Mesenchymal stem cell (in vitro differentiated cells and primary cell): ENCODE measurements around the gene JSRP1. TPM values are rescaled to one million over a fixed set of nuclear protein-coding genes. Genes with fewer than 3 reads are reported as not detected.

Source experiments
- DNase-seq: peaks from one replicate; pipeline ENCODE4 v3.0.0-alpha.2; 2013
- H2AFZ ChIP-seq: one replicate; pipeline ENCODE4 v1.6.1; 2013; ENCODE audit warnings: low read depth, mild to moderate bottlenecking, control low read depth, inconsistent platforms, low read length, moderate library complexity
- H2AK5ac ChIP-seq: 2 replicates; pipeline ENCODE4 v1.6.1; 2013; ENCODE audit warnings: low read length, moderate library complexity, mild to moderate bottlenecking, inconsistent platforms; ENCODE audit not compliant: severe bottlenecking
- H2BK120ac ChIP-seq: one replicate; pipeline ENCODE4 v1.6.1; 2013; ENCODE audit warnings: low read depth, mild to moderate bottlenecking, inconsistent platforms, low read length, moderate library complexity
- H2BK12ac ChIP-seq, 2 experiments: one replicate each; pipeline ENCODE4 v1.6.1; 2013; ENCODE audit warnings: inconsistent platforms in 2 of 2, low read length in 2 of 2, mild to moderate bottlenecking in 2 of 2, moderate library complexity in 2 of 2, control low read depth in 1 of 2
- H2BK15ac ChIP-seq: one replicate; pipeline ENCODE4 v1.6.1; 2013; ENCODE audit warnings: mild to moderate bottlenecking, low read depth, inconsistent platforms; ENCODE audit not compliant: poor library complexity, severe bottlenecking
- H2BK5ac ChIP-seq: 2 replicates; pipeline ENCODE4 v1.6.1; 2013; ENCODE audit warnings: low read depth, mild to moderate bottlenecking, low read length, control low read depth, inconsistent platforms; ENCODE audit not compliant: poor library complexity, severe bottlenecking
- H3K14ac ChIP-seq, 2 experiments: one replicate each; pipeline ENCODE4 v1.6.1; 2013; ENCODE audit warnings: inconsistent platforms in 2 of 2, low read length in 2 of 2, control low read depth in 1 of 2, mild to moderate bottlenecking in 1 of 2, moderate library complexity in 1 of 2
- H3K18ac ChIP-seq, 2 experiments: one replicate each; pipeline ENCODE4 v1.6.1; 2013; ENCODE audit warnings: inconsistent platforms in 2 of 2, low read length in 2 of 2, control low read depth in 1 of 2, low read depth in 1 of 2, mild to moderate bottlenecking in 1 of 2
- H3K23ac ChIP-seq, 2 experiments: one replicate each; pipeline ENCODE4 v1.6.1; 2013; ENCODE audit warnings: inconsistent platforms in 2 of 2, low read length in 2 of 2, mild to moderate bottlenecking in 2 of 2, moderate library complexity in 2 of 2, control low read depth in 1 of 2
- H3K27ac ChIP-seq: 2 replicates; pipeline ENCODE4 v1.5.1; 2013; ENCODE audit warnings: mild to moderate bottlenecking, moderate library complexity, low read length, control low read depth, inconsistent platforms; ENCODE audit not compliant: poor library complexity, severe bottlenecking
- H3K27me3 ChIP-seq, 2 experiments: 2 replicates each; pipeline versions ENCODE4 v1.6.1 to v1.7.0; 2013; ENCODE audit warnings: low read length in 2 of 2, mild to moderate bottlenecking in 2 of 2, moderate library complexity in 2 of 2, control low read depth in 1 of 2, inconsistent platforms in 1 of 2; ENCODE audit not compliant: control insufficient read depth in 1 of 2, insufficient read depth in 1 of 2
- H3K36me3 ChIP-seq, 2 experiments: 2 replicates each; pipeline versions ENCODE4 v1.6.1 to v1.7.0; 2013; ENCODE audit warnings: low read length in 2 of 2, control low read depth in 1 of 2, inconsistent platforms in 1 of 2, low read depth in 1 of 2, mild to moderate bottlenecking in 1 of 2; ENCODE audit not compliant: insufficient read depth in 2 of 2, control insufficient read depth in 1 of 2
- H3K4ac ChIP-seq, 2 experiments: one replicate each; pipeline ENCODE4 v1.6.1; 2013; ENCODE audit warnings: inconsistent platforms in 2 of 2, low read length in 2 of 2, mild to moderate bottlenecking in 2 of 2, moderate library complexity in 2 of 2, control low read depth in 1 of 2, low read depth in 1 of 2
- H3K4me1 ChIP-seq: 2 replicates; pipeline ENCODE4 v1.6.1; 2013; ENCODE audit warnings: low read depth, low read length, control low read depth; ENCODE audit not compliant: control insufficient read depth, insufficient read depth
- H3K4me2 ChIP-seq: 2 replicates; pipeline ENCODE4 v1.6.1; 2013; ENCODE audit warnings: low read length, mild to moderate bottlenecking, inconsistent platforms; ENCODE audit not compliant: poor library complexity, severe bottlenecking
- H3K4me3 ChIP-seq, 2 experiments: 2 replicates each; pipeline versions ENCODE4 v1.5.1 to v1.7.0; 2013; ENCODE audit warnings: low read length in 2 of 2, mild to moderate bottlenecking in 2 of 2, control low read depth in 1 of 2, low read depth in 1 of 2; ENCODE audit not compliant: insufficient read depth in 1 of 2
- H3K79me1 ChIP-seq: replicated peaks from 2 replicates; pipeline ENCODE4 v1.6.1; 2013; ENCODE audit warnings: mild to moderate bottlenecking, control low read depth, low read length, inconsistent platforms; ENCODE audit not compliant: poor library complexity, severe bottlenecking
- H3K9ac ChIP-seq: 2 replicates; pipeline ENCODE4 v1.7.0; 2013; ENCODE audit warnings: mild to moderate bottlenecking, low read length, moderate library complexity
- H3K9me3 ChIP-seq: 2 replicates; pipeline ENCODE4 v1.7.0; 2013; ENCODE audit warnings: mild to moderate bottlenecking, low read length; ENCODE audit not compliant: control insufficient read depth
- H4K8ac ChIP-seq: one replicate; pipeline ENCODE4 v1.6.1; 2013; ENCODE audit warnings: inconsistent platforms, mild to moderate bottlenecking, low read length, moderate library complexity
- H4K91ac ChIP-seq: one replicate; pipeline ENCODE4 v1.6.1; 2013; ENCODE audit warnings: mild to moderate bottlenecking, low read length, inconsistent platforms
- WGBS: methylation state at CpG from one replicate; pipeline ENCODE4 v1.1.7; 2013; ENCODE audit warnings: mixed read lengths; 5-methylcytosine and 5-hydroxymethylcytosine counted together
- polyA plus RNA-seq, 2 experiments: library from polyadenylated mRNA; stranded (reverse); fragments of 200-250 nt; gene quantifications; one replicate each; pipeline ENCODE4 v1.2.3, GENCODE V29; 2013

The JSRP1 gene
- polyA plus RNA-seq (2013, experiment 1 of 2) = 0.17 TPM
- polyA plus RNA-seq (2013, experiment 2 of 2) = 0.10 TPM

DNA sequence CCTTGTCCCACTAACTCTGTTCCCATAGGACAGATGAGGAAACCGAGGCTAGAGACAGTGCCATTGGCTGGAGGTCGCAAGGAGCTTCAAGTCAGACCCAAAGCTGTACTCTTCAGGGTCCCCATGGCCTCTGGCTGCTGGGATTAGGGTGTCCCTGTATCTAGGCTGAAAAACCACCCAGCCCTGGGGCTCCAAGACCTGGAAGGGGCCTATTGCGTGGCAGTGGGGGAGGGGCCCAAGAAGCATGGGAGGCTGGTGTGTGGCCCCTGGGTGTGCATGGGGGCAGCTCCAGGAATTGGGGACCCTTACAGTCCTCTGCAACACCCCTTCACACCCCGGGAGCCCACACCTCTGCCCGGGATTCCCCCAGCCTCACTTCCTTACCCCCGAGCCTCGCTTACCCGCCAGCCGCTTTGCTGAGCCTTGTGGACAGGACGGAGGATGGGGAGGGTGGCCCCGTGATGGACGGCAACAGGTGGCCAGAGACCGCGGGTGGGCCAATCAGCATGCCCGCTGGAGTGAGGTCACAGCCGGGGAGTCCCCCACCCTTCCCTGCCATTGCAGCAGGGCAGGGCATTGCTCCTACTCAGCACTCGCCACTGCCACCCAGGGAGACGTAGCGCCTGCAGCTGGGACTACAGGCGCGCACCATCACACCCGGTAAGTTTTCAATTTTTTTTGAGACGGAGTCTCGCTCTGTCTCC is at the start of gene JSRP1:
Gene JSRP1, minus strand, starts transcription at position 436 of the 704 bp plus-strand sequence. CDS start 1,103 bp downstream, outside the sequence.
- Histone ChIP-seq H3K4me1 (peaks cover 19% of the 10 kb centered on the region), H3K36me3 (peaks cover 0 to 15% of the 10 kb centered on the region in 2 experiments), H4K91ac (peak within 1 kb of the TSS; percentile 20), H3K14ac (no peak within 1 kb of the TSS), H3K27me3 (peaks cover 10 to 33% of the 10 kb centered on the region in 2 experiments), H4K8ac (peak within 1 kb of the TSS; percentile 32), H2BK120ac (no peak within 1 kb of the TSS), H3K9ac (no peak within 1 kb of the TSS), H2BK5ac (no peak within 1 kb of the TSS), H3K79me1 (peaks cover 2% of the 10 kb centered on the region), H3K4me3 (no peak within 1 kb of the TSS), H3K4me2 (no peak within 1 kb of the TSS), H2AFZ (no peak within 1 kb of the TSS), H2AK5ac (no peak within 1 kb of the TSS), H3K9me3 (no peaks in the 10 kb centered on the region), H2BK15ac (no peak within 1 kb of the TSS), H3K27ac (no peak within 1 kb of the TSS), H2BK12ac (no peak within 1 kb of the TSS), H3K4ac (no peak within 1 kb of the TSS), H3K23ac (no peak within 1 kb of the TSS), H3K18ac (no peak within 1 kb of the TSS)
- WGBS = 92% methylated on average over 24 of the region's 24 CpGs
- no peak for DNase-seq

DNA sequence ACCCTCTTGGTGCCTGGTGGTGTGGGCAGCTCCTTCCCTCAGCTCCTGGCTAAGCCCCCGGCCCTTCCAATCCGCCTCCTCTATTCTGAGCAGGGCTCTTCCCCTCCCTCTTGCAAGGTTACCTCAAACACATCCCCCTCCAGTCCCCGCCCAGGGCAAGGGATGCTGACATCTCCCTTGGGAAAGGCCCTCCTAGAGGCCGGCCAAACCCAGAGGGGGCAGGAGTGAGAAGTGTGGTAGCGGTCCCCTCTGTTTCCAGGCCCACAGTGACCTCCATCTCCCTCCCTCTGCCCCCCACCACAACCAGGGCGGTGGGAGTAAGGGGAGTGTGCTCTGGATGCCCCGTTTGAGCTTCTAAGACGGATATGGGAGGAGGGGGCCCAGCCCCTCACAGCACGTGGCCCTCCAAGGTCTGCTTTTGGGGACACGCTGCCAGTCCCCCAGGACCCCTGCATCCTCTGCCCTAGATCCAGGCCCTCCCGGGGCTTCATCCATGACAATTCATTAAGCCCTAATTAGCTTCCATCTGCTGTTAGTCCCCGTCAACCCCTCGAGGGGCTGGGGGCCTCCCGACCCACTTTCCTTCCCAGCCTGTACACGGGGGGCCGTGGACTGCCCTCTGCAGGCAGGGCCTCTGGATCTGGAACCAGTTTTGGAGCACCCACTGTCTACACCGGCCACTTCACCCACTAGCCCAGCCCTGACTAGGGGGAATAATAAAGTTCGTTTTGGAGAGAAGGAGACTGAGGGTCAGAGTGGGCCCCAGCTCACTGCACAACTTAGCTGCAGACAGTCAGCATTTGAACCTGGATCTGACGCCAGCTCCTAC is 49.4 kb upstream of the JSRP1 start:
- Histone ChIP-seq H3K4ac (no peak overlapping the region), H3K4me2 (no peak overlapping the region), H3K14ac (no peak overlapping the region), H2BK15ac (no peak overlapping the region), H2AK5ac (no peak overlapping the region), H3K18ac (no peak overlapping the region), H3K36me3 (no peaks in the 10 kb centered on the region), H3K4me1 (peaks cover 17% of the 10 kb centered on the region), H4K8ac (no peak overlapping the region), H2AFZ (no peak overlapping the region), H3K9ac (no peak overlapping the region), H3K23ac (no peak overlapping the region), H2BK120ac (no peak overlapping the region), H4K91ac (no peak overlapping the region), H2BK5ac (no peak overlapping the region), H3K79me1 (no peaks in the 10 kb centered on the region), H3K27me3 (peaks cover 69 to 72% of the 10 kb centered on the region in 2 experiments), H3K27ac (no peak overlapping the region), H2BK12ac (no peak overlapping the region), H3K9me3 (no peaks in the 10 kb centered on the region), H3K4me3 (no peak overlapping the region)
- WGBS = 85% methylated on average over 18 of the region's 19 CpGs
- DNase-seq = no peak

- Histone ChIP-seq H3K4ac (no peak overlapping the region), H3K79me1 (no peaks in the 10 kb centered on the region), H3K27ac (no peak overlapping the region), H3K14ac (no peak overlapping the region), H3K23ac (no peak overlapping the region), H2BK120ac (no peak overlapping the region), H4K8ac (no peak overlapping the region), H3K9ac (no peak overlapping the region), H3K4me1 (peaks cover 12% of the 10 kb centered on the region), H2BK5ac (no peak overlapping the region), H3K4me3 (no peak overlapping the region), H2BK12ac (no peak overlapping the region), H3K27me3 (peaks cover 57% of the 10 kb centered on the region in 2 experiments), H3K9me3 (no peaks in the 10 kb centered on the region), H3K18ac (no peak overlapping the region), H2AFZ (no peak overlapping the region), H2BK15ac (no peak overlapping the region), H4K91ac (no peak overlapping the region), H2AK5ac (no peak overlapping the region), H3K4me2 (no peak overlapping the region), H3K36me3 (no peaks in the 10 kb centered on the region)
- DNase-seq = no peak
- WGBS = 89% methylated on average over 26 of the region's 26 CpGs
These were observed 47.1 kb upstream of the JSRP1 start for GRCh38 chr19:2303211-2303798.
